Gastrocnemius medialis (tissue), 4 donors: ENCODE data around the gene PSD. TPM values are rescaled to one million over a fixed set of nuclear protein-coding genes. Genes with fewer than 3 reads are reported as not detected.

Experiments
- ATAC-seq, 2 donors: fragments of 150-250 bp; one replicate each; pipeline ENCODE4 v1.9.1; 2016
- DNase-seq, 2 donors: peaks; one replicate each; pipeline ENCODE4 v3.0.0-alpha.2; 2019
- H3K27ac ChIP-seq, 4 donors: fragments of 200-600 bp; sonication (generic); 1 replicate in 1 of 4; 2 replicates in 3 of 4; pipeline ENCODE4 v1.5.1; 2016 to 2018; ENCODE audit warnings: mild to moderate bottlenecking in 2 of 4, moderate library complexity in 1 of 4
- H3K27me3 ChIP-seq, 3 donors: fragments of 200-600 bp; sonication (generic) in 2 of 3; 1 replicate in 1 of 3; 2 replicates in 2 of 3; pipeline versions ENCODE4 v1.5.1 to v1.6.0; 2016 to 2019; ENCODE audit warnings: mild to moderate bottlenecking in 1 of 3, moderate library complexity in 1 of 3
- H3K36me3 ChIP-seq, 2 donors: fragments of 200-600 bp; sonication (generic) in 1 of 2; one replicate each; pipeline ENCODE4 v1.5.1; 2017 to 2018
- H3K4me1 ChIP-seq, 2 donors: fragments of 200-600 bp; sonication (generic) in 1 of 2; one replicate each; pipeline ENCODE4 v1.5.1; 2016 to 2017; ENCODE audit warnings: mild to moderate bottlenecking in 2 of 2
- H3K4me3 ChIP-seq, 4 donors: fragments of 200-600 bp; sonication (generic) in 3 of 4; 1 replicate in 1 of 4; 2 replicates in 3 of 4; pipeline ENCODE4 v1.5.1; 2016 to 2019; ENCODE audit warnings: mild to moderate bottlenecking in 2 of 4
- H3K9me3 ChIP-seq, 3 donors: fragments of 200-600 bp; sonication (generic) in 2 of 3; 1 replicate in 1 of 3; 2 replicates in 2 of 3; pipeline ENCODE4 v1.5.1; 2016 to 2019
- POLR2A ChIP-seq, 2 donors: fragments of 450-650 bp; IDR thresholded peaks; one replicate each; pipeline ENCODE4 v1.6.1; 2017; ENCODE audit warnings: antibody characterized with exemption in 2 of 2, mild to moderate bottlenecking in 2 of 2, moderate library complexity in 2 of 2
- in situ Hi-C, 4 donors: fragments of 200-750 bp; cut with MboI; loops; one replicate each; pipeline versions ENCODE4 v1.15.0 to v1.8.0; 2017; ENCODE audit warnings: low sequenced_read_pairs in 4 of 4
- intact Hi-C: fragments of 100-400 bp; cut with DNase I; formaldehyde crosslinking; loops from one replicate; pipeline ENCODE4 v1.15.1; 2023; ENCODE audit warnings: low total_unique reads
- total RNA-seq, 4 donors: library from RNA; depleted of rRNA; stranded (reverse); fragments of >200 nt; gene quantifications; one replicate each; pipeline versions ENCODE4 v1.1.0 to v1.2.3, GENCODE V29; 2016
- TF ChIP-seq, protein P1 (sequence below), 5 experiments: fragments of 450-650 bp in 3 of 5; fragments of 200-600 bp in 2 of 5; sonication (generic) in 2 of 5; IDR thresholded peaks in 4 of 5; conservative IDR thresholded peaks in 1 of 5; 1 replicate in 4 of 5; 2 replicates in 1 of 5; pipeline ENCODE4 v1.5.1; 2016 to 2019; ENCODE audit warnings: antibody characterized with exemption in 5 of 5, mild to moderate bottlenecking in 3 of 5, moderate library complexity in 3 of 5

Gene PSD
- total RNA-seq, 4 donors from 2014 or later, result 0.35 to 2.6 TPM; not detected in 2

DNA sequence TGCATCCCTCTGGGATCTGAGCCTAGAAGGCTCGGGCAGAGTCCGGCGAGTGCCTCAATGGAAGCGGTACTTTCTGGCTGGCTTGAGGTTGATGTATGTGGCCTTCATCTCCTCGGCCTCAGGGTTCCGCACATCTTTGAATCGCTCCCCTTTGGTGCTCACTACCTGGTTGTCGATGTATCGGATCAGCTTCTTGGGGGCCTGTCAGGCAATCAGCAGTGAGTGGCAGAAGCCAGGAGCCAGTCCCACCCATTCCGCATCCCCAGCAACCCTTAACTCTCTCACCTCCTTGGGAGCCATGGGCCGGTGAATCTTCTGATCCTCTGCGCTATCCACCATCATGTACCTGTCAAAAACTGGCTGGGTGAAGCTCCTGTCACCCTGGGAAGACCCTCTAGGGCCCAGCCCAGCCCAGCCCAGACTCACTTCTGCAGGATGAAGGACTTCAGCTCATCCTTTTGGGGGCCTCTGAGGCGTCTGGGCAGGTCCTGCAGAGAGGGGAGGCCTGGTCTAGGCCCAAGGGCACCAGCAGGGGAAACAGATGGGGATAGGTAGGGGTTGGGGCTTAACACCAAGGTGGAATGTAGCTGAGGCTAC, 4.9 kb upstream of the PSD start:
- in situ Hi-C loops, result no loop called here
- H3K4me3 ChIP-seq, result peak overlapping the region in 1 of 4 donors; percentile 87
- peaks cover 0 to 6% (median 5%) of the 10 kb centered on the region in 3 donors for H3K27me3 ChIP-seq
- no peaks in the 10 kb centered on the region for H3K36me3 ChIP-seq
- peak overlapping the region in 1 of 4 donors; percentile 93 for H3K27ac ChIP-seq
- H3K4me1 ChIP-seq, result peaks cover 27 to 30% of the 10 kb centered on the region in 2 donors
- TF ChIP-seq, protein P1, sequence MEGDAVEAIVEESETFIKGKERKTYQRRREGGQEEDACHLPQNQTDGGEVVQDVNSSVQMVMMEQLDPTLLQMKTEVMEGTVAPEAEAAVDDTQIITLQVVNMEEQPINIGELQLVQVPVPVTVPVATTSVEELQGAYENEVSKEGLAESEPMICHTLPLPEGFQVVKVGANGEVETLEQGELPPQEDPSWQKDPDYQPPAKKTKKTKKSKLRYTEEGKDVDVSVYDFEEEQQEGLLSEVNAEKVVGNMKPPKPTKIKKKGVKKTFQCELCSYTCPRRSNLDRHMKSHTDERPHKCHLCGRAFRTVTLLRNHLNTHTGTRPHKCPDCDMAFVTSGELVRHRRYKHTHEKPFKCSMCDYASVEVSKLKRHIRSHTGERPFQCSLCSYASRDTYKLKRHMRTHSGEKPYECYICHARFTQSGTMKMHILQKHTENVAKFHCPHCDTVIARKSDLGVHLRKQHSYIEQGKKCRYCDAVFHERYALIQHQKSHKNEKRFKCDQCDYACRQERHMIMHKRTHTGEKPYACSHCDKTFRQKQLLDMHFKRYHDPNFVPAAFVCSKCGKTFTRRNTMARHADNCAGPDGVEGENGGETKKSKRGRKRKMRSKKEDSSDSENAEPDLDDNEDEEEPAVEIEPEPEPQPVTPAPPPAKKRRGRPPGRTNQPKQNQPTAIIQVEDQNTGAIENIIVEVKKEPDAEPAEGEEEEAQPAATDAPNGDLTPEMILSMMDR (IDR thresholded peaks at IDR 0.05 in 4 of 5, conservative IDR thresholded peaks at IDR 0.05 in 1 of 5), result no peak
- H3K9me3 ChIP-seq, result no peaks in the 10 kb centered on the region
- intact Hi-C loops, result loop anchor here (5.0 kb wide), 1 partner anchor 54 kb away; no protein-coding TSS in a partner anchor
- no peak for ATAC-seq
- no peak for DNase-seq

DNA sequence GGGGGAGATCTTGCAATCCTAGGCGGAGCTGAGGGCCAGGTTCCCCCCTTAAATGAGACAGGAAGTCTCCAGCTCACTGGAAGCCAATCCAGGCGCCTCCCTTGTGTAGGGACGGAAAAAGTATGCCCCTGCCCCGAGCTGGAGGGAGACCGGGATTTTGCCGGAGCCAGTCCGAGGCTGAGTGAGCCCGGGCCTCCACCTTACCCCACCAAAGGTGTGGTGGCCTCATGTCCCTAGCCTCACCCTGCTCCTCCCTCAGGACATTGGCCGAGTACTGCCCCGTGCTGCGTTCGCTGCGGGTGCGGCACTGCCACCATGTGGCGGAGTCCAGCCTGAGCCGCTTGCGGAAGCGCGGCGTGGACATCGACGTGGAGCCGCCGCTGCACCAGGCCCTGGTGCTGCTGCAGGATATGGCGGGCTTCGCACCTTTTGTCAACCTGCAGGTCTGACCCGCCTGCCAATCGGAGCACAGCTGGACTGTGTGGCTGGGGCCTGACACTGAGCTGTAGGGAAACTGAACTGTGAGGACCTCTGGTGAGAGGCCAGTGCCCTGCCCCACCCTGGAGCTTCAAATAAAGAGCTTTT, 4.1 kb upstream of the PSD start:
- peak overlapping the region; percentile 82 to 92 (median 87) for H3K4me3 ChIP-seq
- DNase-seq (peak; percentile 68 to 81), ATAC-seq (peak; percentile 43)
- H3K9me3 ChIP-seq, result no peaks in the 10 kb centered on the region
- peaks cover 27 to 30% of the 10 kb centered on the region in 2 donors for H3K4me1 ChIP-seq
- H3K27me3 ChIP-seq, result peaks cover 7 to 14% (median 10%) of the 10 kb centered on the region in 3 donors
- H3K27ac ChIP-seq, result peak overlapping the region; percentile 85 to 97 (median 94)
- intact Hi-C loops, result loop anchor here (1.0 to 5.0 kb wide), 2 partner anchors 28 to 55 kb away; no protein-coding TSS in a partner anchor
- in situ Hi-C loops, result no loop called here
- H3K36me3 ChIP-seq, result no peaks in the 10 kb centered on the region
- TF ChIP-seq, protein P1 (IDR thresholded peaks at IDR 0.05 in 4 of 5, conservative IDR thresholded peaks at IDR 0.05 in 1 of 5), result peak; percentile 66 to 87 (median 83)
- TF ChIP-seq POLR2A (IDR thresholded peaks at IDR 0.05), result no peak

DNA sequence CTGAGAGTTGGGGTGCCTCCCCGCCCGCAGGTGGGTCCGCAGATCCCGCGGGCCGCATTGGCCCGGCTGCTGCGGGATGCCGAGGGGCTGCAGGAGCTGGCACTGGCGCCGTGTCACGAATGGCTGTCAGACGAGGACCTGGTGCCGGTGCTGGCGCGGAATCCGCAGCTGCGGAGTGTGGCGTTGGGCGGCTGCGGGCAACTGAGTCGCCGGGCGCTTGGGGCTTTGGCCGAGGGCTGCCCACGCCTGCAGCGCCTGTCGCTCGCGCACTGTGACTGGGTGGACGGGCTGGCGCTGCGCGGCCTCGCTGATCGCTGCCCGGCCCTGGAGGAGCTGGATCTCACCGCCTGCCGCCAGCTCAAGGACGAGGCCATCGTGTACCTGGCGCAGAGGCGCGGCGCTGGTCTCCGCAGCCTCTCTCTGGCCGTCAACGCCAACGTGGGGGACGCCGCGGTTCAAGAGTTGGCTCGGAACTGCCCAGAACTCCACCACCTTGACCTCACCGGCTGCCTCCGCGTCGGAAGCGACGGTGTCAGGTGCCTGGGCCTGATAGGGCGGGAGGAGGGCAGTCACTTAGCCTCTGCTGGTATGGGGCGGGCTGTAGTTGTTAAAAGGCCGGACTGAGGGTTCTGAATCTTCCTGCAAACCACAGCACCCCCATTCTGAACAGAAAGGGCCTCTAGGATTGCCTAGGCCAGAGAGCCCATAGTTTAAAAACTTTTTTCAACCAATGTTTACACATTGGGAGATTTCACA, 3.4 kb upstream of the PSD start:
- Histone ChIP-seq H3K27me3 (peaks cover 13 to 20% (median 14%) of the 10 kb centered on the region in 3 donors), H3K36me3 (no peaks in the 10 kb centered on the region), H3K27ac (peak overlapping the region; percentile 85 to 97 (median 94)), H3K4me3 (peak overlapping the region; percentile 82 to 92 (median 87)), H3K4me1 (peaks cover 27 to 30% of the 10 kb centered on the region in 2 donors), H3K9me3 (no peaks in the 10 kb centered on the region)
- intact Hi-C loops, result loop anchor here (1.0 to 5.0 kb wide), 5 partner anchors 10 to 81 kb away; partner anchors contain the start of genes CUEDC2 and SUFU
- peak in 1 of 2 donors; percentile 53 for DNase-seq
- peak in 1 of 2 donors; percentile 29 for TF ChIP-seq POLR2A (IDR thresholded peaks at IDR 0.05)
- TF ChIP-seq, protein P1 (IDR thresholded peaks at IDR 0.05 in 4 of 5, conservative IDR thresholded peaks at IDR 0.05 in 1 of 5), result no peak
- in situ Hi-C loops, result no loop called here
- ATAC-seq, result peak; percentile 5 to 15

DNA sequence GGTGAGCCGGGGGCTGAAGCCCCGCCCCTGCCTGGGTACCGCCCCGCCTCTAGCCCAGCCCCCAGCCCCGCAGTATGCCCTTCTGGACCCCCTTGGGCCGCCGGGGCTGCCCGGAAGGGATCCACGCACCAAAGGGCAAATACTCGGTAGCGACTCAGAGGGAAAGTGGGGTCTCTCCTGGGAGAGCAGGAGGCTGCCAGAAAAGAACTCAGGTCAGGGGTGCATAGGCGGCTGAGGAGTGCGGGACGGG, 2.8 kb upstream of the PSD start:
- Histone ChIP-seq H3K27ac (peak overlapping the region; percentile 85 to 97 (median 94)), H3K4me1 (peaks cover 27 to 30% of the 10 kb centered on the region in 2 donors), H3K27me3 (peaks cover 17 to 25% (median 19%) of the 10 kb centered on the region in 3 donors), H3K4me3 (peak overlapping the region; percentile 82 to 92 (median 87)), H3K36me3 (no peaks in the 10 kb centered on the region), H3K9me3 (no peaks in the 10 kb centered on the region)
- intact Hi-C loops, result loop anchor here (1.0 to 5.0 kb wide), 4 partner anchors 11 to 82 kb away; partner anchors contain the start of genes CUEDC2 and SUFU
- DNase-seq (no peak), ATAC-seq (no peak)
- TF ChIP-seq, protein P1 (IDR thresholded peaks at IDR 0.05 in 4 of 5, conservative IDR thresholded peaks at IDR 0.05 in 1 of 5), result no peak
- TF ChIP-seq POLR2A (IDR thresholded peaks at IDR 0.05), result no peak
- in situ Hi-C loops, result no loop called here
